Neural progenitor cell (in vitro differentiated cells): Measurements from ENCODE around the gene TCF19. TPM values are rescaled to one million over a fixed set of nuclear protein-coding genes. Genes with fewer than 3 reads are reported as not detected.
"Not testable (repeated sequence)": the region's sequence is repeated elsewhere in the genome, so short reads cannot be mapped to it uniquely, and the experiment has no call there.

Source experiments
- DNase-seq: peaks from one replicate; pipeline ENCODE4 v3.0.0-alpha.2; 2016; ENCODE audit warnings: low spot score
- H2AFZ ChIP-seq: fragments of 200-600 bp; sonication (generic); replicated peaks from 2 replicates; pipeline ENCODE4 v1.6.1; 2016; ENCODE audit warnings: antibody characterized with exemption
- H3F3A ChIP-seq: fragments of 200-600 bp; sonication (generic); 2 replicates; pipeline ENCODE4 v1.6.1; 2016; ENCODE audit warnings: antibody characterized with exemption, low read depth
- H3K27ac ChIP-seq: fragments of 200-600 bp; sonication (generic); 2 replicates; pipeline ENCODE4 v1.5.1; 2016; ENCODE audit warnings: mild to moderate bottlenecking
- H3K27me3 ChIP-seq: fragments of 200-600 bp; sonication (generic); 2 replicates; pipeline ENCODE4 v1.6.1; 2016; ENCODE audit warnings: mild to moderate bottlenecking, moderate library complexity
- H3K36me3 ChIP-seq: fragments of 200-600 bp; sonication (generic); 2 replicates; pipeline ENCODE4 v1.5.1; 2016
- H3K4me1 ChIP-seq: fragments of 200-600 bp; sonication (generic); 2 replicates; pipeline ENCODE4 v1.6.1; 2016; ENCODE audit warnings: mixed run types
- H3K4me2 ChIP-seq: fragments of 200-600 bp; sonication (generic); 2 replicates; pipeline ENCODE4 v1.6.1; 2016
- H3K4me3 ChIP-seq: fragments of 200-600 bp; sonication (generic); 2 replicates; pipeline ENCODE4 v1.5.1; 2016
- H3K79me2 ChIP-seq: fragments of 200-600 bp; sonication (generic); 2 replicates; pipeline ENCODE4 v1.6.1; 2016; ENCODE audit warnings: low read depth
- H3K9ac ChIP-seq: fragments of 200-600 bp; sonication (generic); 2 replicates; pipeline ENCODE4 v1.6.1; 2016
- H3K9me3 ChIP-seq: fragments of 200-600 bp; sonication (generic); 2 replicates; pipeline ENCODE4 v1.5.1; 2016; ENCODE audit warnings: low read depth
- H4K20me1 ChIP-seq: fragments of 200-600 bp; sonication (generic); 2 replicates; pipeline ENCODE4 v1.6.1; 2016; ENCODE audit warnings: low read depth
- H3K27ac Mint-ChIP-seq: 3 replicates; pipeline ENCODE4 v1.8.0; 2021; ENCODE audit warnings: mixed read lengths
- H3K27me3 Mint-ChIP-seq: 2 replicates; pipeline ENCODE4 v1.8.0; 2022; ENCODE audit warnings: low read depth, mild to moderate bottlenecking, inconsistent platforms, moderate library complexity, mixed read lengths; ENCODE audit not compliant: insufficient read depth
- H3K36me3 Mint-ChIP-seq: 3 replicates; pipeline ENCODE4 v1.8.0; 2021; ENCODE audit warnings: mixed read lengths
- H3K4me1 Mint-ChIP-seq: 3 replicates; pipeline ENCODE4 v1.8.0; 2021; ENCODE audit warnings: mixed read lengths
- H3K4me3 Mint-ChIP-seq: 3 replicates; pipeline ENCODE4 v1.8.0; 2021; ENCODE audit warnings: mild to moderate bottlenecking, moderate library complexity, mixed read lengths
- H3K9me3 Mint-ChIP-seq: 3 replicates; pipeline ENCODE4 v1.8.0; 2020; ENCODE audit warnings: mixed read lengths
- EZH2 ChIP-seq: fragments of 200-600 bp; sonication (generic); IDR thresholded peaks from 2 replicates; pipeline ENCODE4 v1.6.1; 2017; ENCODE audit warnings: antibody characterized with exemption, mild to moderate bottlenecking, moderate library complexity
- EZH2phosphoT487 ChIP-seq: fragments of 200-600 bp; sonication (generic); IDR thresholded peaks from 2 replicates; pipeline ENCODE4 v1.6.1; 2017; ENCODE audit warnings: antibody characterized with exemption
- total RNA-seq: library from RNA; depleted of rRNA; stranded (reverse); fragments of >200 nt; gene quantifications from 2 replicates; pipeline ENCODE4 v1.2.3, GENCODE V29; 2015; ENCODE audit warnings: low replicate concordance
- TF ChIP-seq, protein P1 (sequence below): fragments of 200-600 bp; sonication (generic); IDR thresholded peaks from 2 replicates; pipeline ENCODE4 v1.5.1; 2017; ENCODE audit warnings: antibody characterized with exemption, mild to moderate bottlenecking

The TCF19 gene
- total RNA-seq, 1 donor from 2014 or later: 6.2 TPM

DNA sequence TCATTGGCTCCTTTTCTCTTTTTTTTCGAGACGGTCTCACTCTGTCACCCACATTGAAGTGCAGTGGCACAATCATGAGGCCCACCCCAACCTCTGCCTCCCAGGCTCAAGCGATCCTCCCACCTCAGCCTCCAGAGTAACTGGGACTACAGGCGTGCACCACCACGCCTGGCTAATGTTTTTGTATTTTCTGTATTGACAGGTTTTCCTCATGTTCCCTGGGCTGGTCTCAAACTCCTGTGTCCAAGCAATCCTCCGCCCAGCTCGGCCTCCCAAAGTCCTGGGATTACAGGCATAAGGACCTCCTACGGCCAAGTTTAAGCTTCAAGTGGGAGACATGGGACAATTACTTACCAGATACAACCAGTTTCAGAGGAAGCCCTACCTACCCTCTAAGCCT lies 21.5 kb downstream of the TCF19 start:
- no peaks in the 10 kb centered on the region for H3K36me3 ChIP-seq
- no peak overlapping the region for H3K4me3 Mint-ChIP-seq
- peaks cover 9% of the 10 kb centered on the region for H3K4me1 ChIP-seq
- no peaks in the 10 kb centered on the region for H4K20me1 ChIP-seq
- no peaks in the 10 kb centered on the region for H3K79me2 ChIP-seq
- peaks cover 6% of the 10 kb centered on the region for H3K27me3 Mint-ChIP-seq
- no peaks in the 10 kb centered on the region for H3K27me3 ChIP-seq
- H3K27ac Mint-ChIP-seq: no peak overlapping the region
- no peak for DNase-seq
- no peaks in the 10 kb centered on the region for H3K9me3 Mint-ChIP-seq
- H3K36me3 Mint-ChIP-seq: no peaks in the 10 kb centered on the region
- H3K4me3 ChIP-seq: no peak overlapping the region
- no peak overlapping the region for H2AFZ ChIP-seq
- H3K9me3 ChIP-seq: no peaks in the 10 kb centered on the region
- no peak overlapping the region for H3K9ac ChIP-seq
- no peak overlapping the region for H3K4me2 ChIP-seq
- no peak overlapping the region for H3K27ac ChIP-seq
- peaks cover 4% of the 10 kb centered on the region for H3K4me1 Mint-ChIP-seq
- TF ChIP-seq, protein P1, sequence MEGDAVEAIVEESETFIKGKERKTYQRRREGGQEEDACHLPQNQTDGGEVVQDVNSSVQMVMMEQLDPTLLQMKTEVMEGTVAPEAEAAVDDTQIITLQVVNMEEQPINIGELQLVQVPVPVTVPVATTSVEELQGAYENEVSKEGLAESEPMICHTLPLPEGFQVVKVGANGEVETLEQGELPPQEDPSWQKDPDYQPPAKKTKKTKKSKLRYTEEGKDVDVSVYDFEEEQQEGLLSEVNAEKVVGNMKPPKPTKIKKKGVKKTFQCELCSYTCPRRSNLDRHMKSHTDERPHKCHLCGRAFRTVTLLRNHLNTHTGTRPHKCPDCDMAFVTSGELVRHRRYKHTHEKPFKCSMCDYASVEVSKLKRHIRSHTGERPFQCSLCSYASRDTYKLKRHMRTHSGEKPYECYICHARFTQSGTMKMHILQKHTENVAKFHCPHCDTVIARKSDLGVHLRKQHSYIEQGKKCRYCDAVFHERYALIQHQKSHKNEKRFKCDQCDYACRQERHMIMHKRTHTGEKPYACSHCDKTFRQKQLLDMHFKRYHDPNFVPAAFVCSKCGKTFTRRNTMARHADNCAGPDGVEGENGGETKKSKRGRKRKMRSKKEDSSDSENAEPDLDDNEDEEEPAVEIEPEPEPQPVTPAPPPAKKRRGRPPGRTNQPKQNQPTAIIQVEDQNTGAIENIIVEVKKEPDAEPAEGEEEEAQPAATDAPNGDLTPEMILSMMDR: no peak
- H3F3A ChIP-seq: no peaks in the 10 kb centered on the region

DNA sequence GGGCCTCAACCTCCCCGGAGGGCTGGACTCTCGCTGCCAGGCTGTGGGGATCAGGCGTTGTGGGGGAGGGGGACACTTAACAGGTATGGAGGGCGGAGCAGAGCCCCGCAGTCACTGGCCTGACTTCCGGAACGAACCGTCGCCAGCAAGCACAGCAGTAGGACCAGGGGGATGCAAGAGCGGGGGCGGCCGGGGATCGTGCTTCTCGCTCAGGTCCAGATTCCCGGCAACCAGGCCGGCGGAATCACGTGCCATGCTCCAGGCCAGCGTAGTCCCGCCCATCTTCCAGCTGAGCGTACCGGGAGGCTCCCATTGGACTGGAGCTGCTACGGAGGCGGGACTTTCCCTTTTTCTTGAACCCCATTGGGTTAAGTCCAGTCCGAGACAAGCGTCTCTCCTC lies 22.1 kb downstream of the TCF19 start:
- no peak overlapping the region for H3K27ac ChIP-seq
- Mint-ChIP-seq H3K9me3 (no peaks in the 10 kb centered on the region), H3K27me3 (peaks cover 6% of the 10 kb centered on the region), H3K4me1 (peaks cover 4% of the 10 kb centered on the region), H3K36me3 (no peaks in the 10 kb centered on the region), H3K4me3 (no peak overlapping the region), H3K27ac (no peak overlapping the region)
- H3K4me2 ChIP-seq: no peak overlapping the region
- H3K9me3 ChIP-seq: no peaks in the 10 kb centered on the region
- H3K9ac ChIP-seq: no peak overlapping the region
- H4K20me1 ChIP-seq: no peaks in the 10 kb centered on the region
- no peaks in the 10 kb centered on the region for H3K79me2 ChIP-seq
- no peaks in the 10 kb centered on the region for H3K27me3 ChIP-seq
- no peak for DNase-seq
- no peak overlapping the region for H3K4me3 ChIP-seq
- no peaks in the 10 kb centered on the region for H3K36me3 ChIP-seq
- TF ChIP-seq EZH2 (no peak), EZH2phosphoT487 (no peak)
- TF ChIP-seq, protein P1: no peak
- no peaks in the 10 kb centered on the region for H3F3A ChIP-seq
- H2AFZ ChIP-seq: no peak overlapping the region
- peaks cover 9% of the 10 kb centered on the region for H3K4me1 ChIP-seq

DNA sequence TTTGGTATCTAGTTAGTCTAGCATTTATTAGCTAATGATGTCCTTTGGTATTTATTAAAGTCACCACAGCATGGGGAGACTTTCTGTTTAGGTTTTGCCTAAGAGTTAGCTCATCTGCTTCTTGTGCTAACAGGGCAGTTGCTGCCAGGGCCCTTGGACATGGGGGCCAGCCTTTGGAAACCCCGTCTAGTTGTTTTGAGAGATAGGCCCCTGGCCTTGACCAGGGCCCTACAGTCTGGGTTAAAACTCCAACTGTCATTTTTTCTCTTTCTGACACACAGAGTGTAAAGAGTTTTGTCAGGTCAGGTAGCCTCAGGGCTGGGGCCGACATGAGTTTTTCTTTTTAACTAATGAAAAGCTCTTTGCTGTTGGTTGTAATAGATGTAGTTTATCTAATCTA lies 24.9 kb downstream of the TCF19 start:
- H4K20me1 ChIP-seq, H3K79me2 ChIP-seq, H3K27ac Mint-ChIP-seq, H3K36me3 Mint-ChIP-seq, H3K27me3 Mint-ChIP-seq, H3K9ac ChIP-seq, H3K4me2 ChIP-seq, H3K36me3 ChIP-seq, H3K4me1 Mint-ChIP-seq, H3K4me3 ChIP-seq, H3K4me3 Mint-ChIP-seq, H3K4me1 ChIP-seq, H3K9me3 ChIP-seq, H3F3A ChIP-seq, H2AFZ ChIP-seq, H3K27me3 ChIP-seq, DNase-seq, H3K9me3 Mint-ChIP-seq, H3K27ac ChIP-seq: not testable (repeated sequence)

DNA sequence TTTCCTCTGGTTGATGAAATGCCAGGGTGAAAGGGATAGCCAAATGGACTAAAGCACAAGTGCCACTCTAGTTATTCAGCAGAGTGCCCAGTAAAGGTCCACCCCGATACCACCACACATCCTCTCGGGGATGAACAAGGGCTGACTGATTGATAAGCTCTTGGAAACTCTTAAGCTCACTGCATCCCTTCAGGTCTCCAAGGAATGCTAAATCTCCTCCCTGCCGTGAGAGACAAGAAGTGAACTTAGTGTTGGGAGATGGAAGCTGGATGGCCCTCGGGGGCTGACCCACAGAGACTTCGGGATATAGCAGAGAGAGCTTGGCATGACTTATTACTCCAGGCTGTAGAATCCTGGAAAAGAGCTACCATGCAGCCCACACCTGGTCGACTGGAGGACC lies 25.5 kb downstream of the TCF19 start:
- not testable (repeated sequence) for H3K9me3 ChIP-seq, H3K36me3 Mint-ChIP-seq, H3K27ac Mint-ChIP-seq, H3F3A ChIP-seq, H3K79me2 ChIP-seq, H3K4me2 ChIP-seq, H3K4me1 Mint-ChIP-seq, H3K27me3 Mint-ChIP-seq, H3K4me3 ChIP-seq, H2AFZ ChIP-seq, H3K27me3 ChIP-seq, H3K9ac ChIP-seq, H3K4me3 Mint-ChIP-seq, H3K9me3 Mint-ChIP-seq, H3K36me3 ChIP-seq, H4K20me1 ChIP-seq, H3K27ac ChIP-seq, H3K4me1 ChIP-seq
- peak; percentile 53 for DNase-seq

DNA sequence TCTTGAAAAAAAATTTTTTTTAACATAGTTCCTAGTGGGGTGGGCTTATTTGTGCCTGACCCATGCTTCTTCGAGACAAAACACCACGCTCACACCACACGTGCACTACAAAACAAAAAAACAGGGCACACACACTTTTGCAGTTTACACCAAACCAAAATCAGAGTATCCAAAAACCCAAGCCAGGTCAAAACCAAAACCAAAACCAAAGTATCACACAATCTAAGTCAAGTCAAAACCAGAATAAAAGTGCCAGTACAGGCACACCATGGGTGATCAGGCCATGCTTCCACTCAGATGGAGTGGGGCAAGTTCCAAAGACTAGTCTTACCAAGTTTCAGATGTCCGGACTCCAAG lies 27.3 kb downstream of the TCF19 start:
- H4K20me1 ChIP-seq, H3K9ac ChIP-seq, H3K4me3 Mint-ChIP-seq, H3K9me3 ChIP-seq, H3K9me3 Mint-ChIP-seq, H3K36me3 Mint-ChIP-seq, DNase-seq, H3K79me2 ChIP-seq, H3K4me3 ChIP-seq, H3K27me3 ChIP-seq, H3K36me3 ChIP-seq, H3F3A ChIP-seq, H3K4me1 Mint-ChIP-seq, H2AFZ ChIP-seq, H3K27ac ChIP-seq, H3K27ac Mint-ChIP-seq, H3K4me1 ChIP-seq, H3K4me2 ChIP-seq, H3K27me3 Mint-ChIP-seq: not testable (repeated sequence)
